NCI-H2196 (cell line): ENCODE results near the gene HEATR1.
"Not testable (repeated sequence)": the region's sequence is repeated elsewhere in the genome, so short reads cannot be mapped to it uniquely, and the experiment has no call there.

Experiments
- DNase-seq: peaks from one replicate; lab custom pipeline; 2025; ENCODE audit not compliant: unreplicated experiment; lab: John Stamatoyannopoulos, UW

The HEATR1 gene

GRCh38 chr1:236514703-236515442 lies 89.4 kb downstream of the HEATR1 start:
- DNase-seq: peak; percentile 57

- DNase-seq: no peak
Observed at GRCh38 chr1:236511735-236512418, 92.4 kb downstream of the HEATR1 start.

GRCh38 chr1:236509647-236510401 lies 94.5 kb downstream of the HEATR1 start:
- DNase-seq: no peak

GRCh38 chr1:236509203-236509602 lies 95.1 kb downstream of the HEATR1 start:
- no peak for DNase-seq

- no peak for DNase-seq
Observed at GRCh38 chr1:236508593-236509027, 95.7 kb downstream of the HEATR1 start.

GRCh38 chr1:236507022-236507700 lies 97.2 kb downstream of the HEATR1 start:
- no peak for DNase-seq

GRCh38 chr1:236504338-236504737 lies 100.0 kb downstream of the HEATR1 start:
- DNase-seq: not testable (repeated sequence)

GRCh38 chr1:236502972-236503639 lies 101.2 kb downstream of the HEATR1 start:
- no peak for DNase-seq

- DNase-seq: no peak
Observed at GRCh38 chr1:236502579-236502971, 101.7 kb downstream of the HEATR1 start.

- DNase-seq: no peak
Observed at GRCh38 chr1:236501093-236501492, 103.2 kb downstream of the HEATR1 start.
